ENCODE data around the gene MAST1. TPM values are rescaled to one million over a fixed set of nuclear protein-coding genes. Genes with fewer than 3 reads are reported as not detected.

MAST1 gene
- total RNA-seq, 4 donors from 2014 or later = 0.64 to 2.4 (median 0.82) TPM; not detected in 1

- WGBS, 2 donors (ENCODE audit: low coverage in 1 of 2) = 90% methylated on average over 19 of the region's 19 CpGs; no CpG with 5 or more reads in 1 of the 2 donors
- no peak overlapping the region for H3K27ac ChIP-seq
- H3K4me1 ChIP-seq = peaks cover 5 to 12% (median 10%) of the 10 kb centered on the region in 4 donors
- H3K36me3 ChIP-seq = no peaks in the 10 kb centered on the region
- H3K27me3 ChIP-seq = no peaks in the 10 kb centered on the region
- intact Hi-C loops (cut with DNase I; ENCODE audit: low total_unique reads) = no loop called here
- in situ Hi-C loops (cut with MboI; ENCODE audit: low pct_ligation_motif_present in 1 of 4, low pct_unique_long_range_greater_than_20kb in 1 of 4, low sequenced_read_pairs in 3 of 4) = no loop called here
- TF ChIP-seq POLR2AphosphoS5 (IDR thresholded peaks at IDR 0.05) (no peak), CTCF (IDR thresholded peaks at IDR 0.05) (no peak), POLR2A (IDR thresholded peaks at IDR 0.05) (no peak), EP300 (IDR thresholded peaks at IDR 0.05; ENCODE audit: low read depth) (no peak)
- H3K9me3 ChIP-seq = no peaks in the 10 kb centered on the region
- H3K4me3 ChIP-seq = no peak overlapping the region
- DNase-seq = no peak
Measured at GRCh38 chr19:12865746-12866415, 27.6 kb downstream of the MAST1 start.

GRCh38 chr19:12866416-12867119, 28.3 kb downstream of the MAST1 start:
- Histone ChIP-seq H3K27ac (peak overlapping the region in 1 of 4 donors; percentile 49), H3K9me3 (no peaks in the 10 kb centered on the region), H3K4me1 (peaks cover 5 to 12% (median 10%) of the 10 kb centered on the region in 4 donors), H3K36me3 (no peaks in the 10 kb centered on the region), H3K4me3 (no peak overlapping the region), H3K27me3 (no peaks in the 10 kb centered on the region)
- in situ Hi-C loops (cut with MboI; ENCODE audit: low pct_ligation_motif_present in 1 of 4, low pct_unique_long_range_greater_than_20kb in 1 of 4, low sequenced_read_pairs in 3 of 4) = no loop called here
- intact Hi-C loops (cut with DNase I; ENCODE audit: low total_unique reads) = no loop called here
- TF ChIP-seq POLR2AphosphoS5 (IDR thresholded peaks at IDR 0.05) (no peak), POLR2A (IDR thresholded peaks at IDR 0.05) (no peak), EP300 (IDR thresholded peaks at IDR 0.05; ENCODE audit: low read depth) (no peak), CTCF (IDR thresholded peaks at IDR 0.05) (no peak)
- WGBS, 2 donors (ENCODE audit: low coverage in 1 of 2) = 76 to 80% methylated on average over 5 to 29 of the region's 29 CpGs
- no peak for DNase-seq

GRCh38 chr19:12867120-12868099, 29.1 kb downstream of the MAST1 start:
- intact Hi-C loops (cut with DNase I; ENCODE audit: low total_unique reads) (no loop called here), in situ Hi-C loops (cut with MboI; ENCODE audit: low pct_ligation_motif_present in 1 of 4, low pct_unique_long_range_greater_than_20kb in 1 of 4, low sequenced_read_pairs in 3 of 4) (no loop called here)
- TF ChIP-seq EP300 (IDR thresholded peaks at IDR 0.05; ENCODE audit: low read depth) (no peak), POLR2A (IDR thresholded peaks at IDR 0.05) (no peak), CTCF (IDR thresholded peaks at IDR 0.05) (no peak), POLR2AphosphoS5 (IDR thresholded peaks at IDR 0.05) (no peak)
- Histone ChIP-seq H3K9me3 (no peaks in the 10 kb centered on the region), H3K36me3 (no peaks in the 10 kb centered on the region), H3K4me1 (peaks cover 5 to 12% (median 10%) of the 10 kb centered on the region in 4 donors), H3K4me3 (peak overlapping the region; percentile 14 to 53 (median 42)), H3K27me3 (no peaks in the 10 kb centered on the region), H3K27ac (peak overlapping the region in 2 of 4 donors; percentile 1 to 49)
- WGBS, 2 donors (ENCODE audit: low coverage in 1 of 2) = 8 to 16% methylated on average over 7 to 41 of the region's 51 CpGs
- peak; percentile 76 for DNase-seq
